GM23338 (cell line): Measurements from ENCODE around the gene ZNF579. TPM values are rescaled to one million over a fixed set of nuclear protein-coding genes. Genes with fewer than 3 reads are reported as not detected.
A peak's percentile ranks its signal among the peaks of the same experiment; 100 is the strongest.

ENCODE experiments used
- ATAC-seq: fragments of 200-7000 bp; cut with Tn5 transposase; 3 replicates; pipeline ENCODE4 v1.9.1; 2020
- DNase-seq: peaks from one replicate; pipeline ENCODE4 v3.0.0-alpha.2; 2015; ENCODE audit warnings: low spot score
- H2AFZ ChIP-seq: fragments of 200-600 bp; sonication (generic); 2 replicates; pipeline ENCODE4 v1.8.0; 2016; ENCODE audit warnings: antibody characterized with exemption, mild to moderate bottlenecking, moderate library complexity
- H3F3A ChIP-seq: fragments of 200-600 bp; sonication (generic); replicated peaks from 2 replicates; pipeline ENCODE4 v1.8.0; 2017; ENCODE audit warnings: antibody characterized with exemption, mixed run types, low read depth
- H3K27ac ChIP-seq: fragments of 200-600 bp; sonication (generic); 2 replicates; pipeline ENCODE4 v1.6.1; 2016; ENCODE audit warnings: low read depth
- H3K27me3 ChIP-seq: fragments of 200-600 bp; sonication (generic); 2 replicates; pipeline ENCODE4 v1.8.0; 2016; ENCODE audit warnings: mild to moderate bottlenecking, mixed run types, moderate library complexity; ENCODE audit not compliant: insufficient read depth
- H3K36me3 ChIP-seq: fragments of 200-600 bp; sonication (generic); 2 replicates; pipeline ENCODE4 v1.8.0; 2016; ENCODE audit warnings: mild to moderate bottlenecking; ENCODE audit not compliant: insufficient read depth
- H3K4me1 ChIP-seq: fragments of 200-600 bp; sonication (generic); 2 replicates; pipeline ENCODE4 v1.8.0; 2016; ENCODE audit warnings: mild to moderate bottlenecking, moderate library complexity; ENCODE audit not compliant: insufficient read depth
- H3K4me2 ChIP-seq: fragments of 200-600 bp; sonication (generic); 2 replicates; pipeline ENCODE4 v1.7.1; 2017; ENCODE audit warnings: mixed run types
- H3K4me3 ChIP-seq: fragments of 200-600 bp; sonication (generic); 2 replicates; pipeline ENCODE4 v1.6.1; 2016; ENCODE audit warnings: mixed run types
- H3K79me2 ChIP-seq: fragments of 200-600 bp; sonication (generic); replicated peaks from 2 replicates; pipeline ENCODE4 v1.8.0; 2017; ENCODE audit warnings: mild to moderate bottlenecking; ENCODE audit not compliant: insufficient read depth
- H3K9me2 ChIP-seq: fragments of 200-600 bp; sonication (generic); 2 replicates; pipeline ENCODE4 v1.8.0; 2017; ENCODE audit not compliant: insufficient read depth
- H4K20me1 ChIP-seq: fragments of 200-600 bp; sonication (generic); replicated peaks from 2 replicates; pipeline ENCODE4 v1.8.0; 2017; ENCODE audit warnings: mild to moderate bottlenecking; ENCODE audit not compliant: insufficient read depth
- H3K27ac Mint-ChIP-seq: 2 replicates; pipeline ENCODE4 v1.8.0; 2020; ENCODE audit warnings: inconsistent platforms, mild to moderate bottlenecking, moderate library complexity, mixed read lengths
- H3K27me3 Mint-ChIP-seq: 3 replicates; pipeline ENCODE4 v1.8.0; 2022; ENCODE audit warnings: low read depth, mild to moderate bottlenecking, moderate library complexity, mixed read lengths, inconsistent platforms; ENCODE audit not compliant: insufficient read depth, poor library complexity
- H3K36me3 Mint-ChIP-seq: 3 replicates; pipeline ENCODE4 v1.8.0; 2021; ENCODE audit warnings: low read depth, mild to moderate bottlenecking, inconsistent platforms, moderate library complexity, mixed read lengths
- H3K4me1 Mint-ChIP-seq: 3 replicates; pipeline ENCODE4 v1.8.0; 2020; ENCODE audit warnings: mild to moderate bottlenecking, inconsistent platforms, mixed read lengths
- H3K4me3 Mint-ChIP-seq: 3 replicates; pipeline ENCODE4 v1.8.0; 2021; ENCODE audit warnings: moderate library complexity, mild to moderate bottlenecking, inconsistent platforms, mixed read lengths
- H3K9me3 Mint-ChIP-seq: 3 replicates; pipeline ENCODE4 v1.8.0; 2020; ENCODE audit warnings: moderate library complexity, mild to moderate bottlenecking, inconsistent platforms, mixed read lengths
- CREB1 ChIP-seq: fragments of 250-450 bp; sonication (Bioruptor Pico); IDR thresholded peaks from 2 replicates; pipeline ENCODE4 v1.5.0; 2020; ENCODE audit warnings: low read depth, mild to moderate bottlenecking, moderate library complexity
- CTCF ChIP-seq, 2 experiments: fragments of 200-600 bp in 1 of 2; sonication (generic) in 1 of 2; conservative IDR thresholded peaks; 2 replicates each; pipeline versions ENCODE4 v1.5.1 to v1.6.1; 2016 to 2017; ENCODE audit warnings: antibody characterized with exemption in 2 of 2, low read depth in 2 of 2, mild to moderate bottlenecking in 2 of 2, moderate library complexity in 1 of 2
- ETS1 ChIP-seq: IDR thresholded peaks from 2 replicates; pipeline ENCODE4 v1.6.1; 2016; ENCODE audit warnings: antibody characterized with exemption
- EZH2 ChIP-seq: fragments of 200-600 bp; sonication (generic); IDR thresholded peaks from one replicate; pipeline ENCODE4 v1.8.0; 2017; ENCODE audit warnings: antibody characterized with exemption, mild to moderate bottlenecking, low read depth; ENCODE audit not compliant: unreplicated experiment
- EZH2phosphoT487 ChIP-seq: fragments of 200-600 bp; sonication (generic); IDR thresholded peaks from one replicate; pipeline ENCODE4 v1.8.1; 2018; ENCODE audit warnings: antibody characterized with exemption; ENCODE audit not compliant: unreplicated experiment
- JUNB ChIP-seq: IDR thresholded peaks from one replicate; pipeline ENCODE4 v1.6.1; 2016; ENCODE audit warnings: antibody characterized with exemption; ENCODE audit not compliant: unreplicated experiment
- NANOG ChIP-seq: IDR thresholded peaks from 2 replicates; pipeline ENCODE4 v1.6.1; 2016; ENCODE audit warnings: antibody characterized with exemption, borderline replicate concordance
- POLR2AphosphoS5 ChIP-seq: IDR thresholded peaks from 2 replicates; pipeline ENCODE4 v1.6.1; 2016; ENCODE audit warnings: antibody characterized with exemption, low read depth
- REST ChIP-seq: IDR thresholded peaks from one replicate; pipeline ENCODE4 v1.6.1; 2018; ENCODE audit warnings: antibody characterized with exemption; ENCODE audit not compliant: unreplicated experiment
- STAT1 ChIP-seq: IDR thresholded peaks from one replicate; pipeline ENCODE4 v1.6.1; 2016; ENCODE audit warnings: antibody characterized with exemption; ENCODE audit not compliant: unreplicated experiment
- ZNF114 ChIP-seq: fragments of 250-450 bp; sonication (Bioruptor Pico); IDR thresholded peaks from 2 replicates; pipeline ENCODE4 v1.5.0; 2020; ENCODE audit warnings: mild to moderate bottlenecking, moderate library complexity
- ZNF331 ChIP-seq: fragments of 250-450 bp; sonication (Bioruptor Pico); IDR thresholded peaks from 2 replicates; pipeline ENCODE4 v1.5.0; 2020; ENCODE audit warnings: low read depth, mild to moderate bottlenecking, moderate library complexity
- ZNF462 ChIP-seq: fragments of 250-450 bp; sonication (Bioruptor Pico); IDR thresholded peaks from 2 replicates; pipeline ENCODE4 v1.5.0; 2020; ENCODE audit warnings: mild to moderate bottlenecking, moderate library complexity
- polyA plus RNA-seq: library from polyadenylated mRNA; unstranded; fragments of >200 nt; fragmentation: Nextera tagmentation; extraction: Ambion mirVana; gene quantifications from 2 replicates; pipeline ENCODE4 v1.2.1, GENCODE V29; 2016
- total RNA-seq: library from RNA; depleted of rRNA; stranded (reverse); fragments of >200 nt; shearing (Covaris generic); gene quantifications from 2 replicates; pipeline ENCODE4 v1.2.3, GENCODE V29; 2014

The ZNF579 gene
- total and polyA plus RNA-seq, 2 experiments from 2014 or later = 7.3 to 12.2 TPM

GRCh38 chr19:55599468-55599841 lies 18.8 kb upstream of the ZNF579 start, which contains the start of gene FIZ1:
Gene FIZ1, minus strand, starts transcription at chr19:55599517. Its CDS starts 1,652 bp downstream, at chr19:55597865.
- peak; percentile 61 for ATAC-seq
- H3K79me2 ChIP-seq = no peaks in the 10 kb centered on the region; the same call in 1 of the 2 replicates
- Mint-ChIP-seq H3K36me3 (peaks cover 30% of the 10 kb centered on the region), H3K27me3 (peaks cover 27% of the 10 kb centered on the region), H3K27ac (peak within 1 kb of the TSS; percentile 100), H3K9me3 (peaks cover 6% of the 10 kb centered on the region), H3K4me1 (peaks cover 28% of the 10 kb centered on the region), H3K4me3 (peak within 1 kb of the TSS; percentile 99)
- H2AFZ ChIP-seq = peak within 1 kb of the TSS; percentile 2; the same call in 1 of the 2 replicates
- peak within 1 kb of the TSS; percentile 58 for H3K4me3 ChIP-seq
- H3K4me2 ChIP-seq = peak within 1 kb of the TSS; percentile 95
- TF ChIP-seq ETS1 = peak; percentile 83
- no peak for TF ChIP-seq NANOG
- TF ChIP-seq REST = no peak
- TF ChIP-seq STAT1 = no peak
- no peak for TF ChIP-seq ZNF331
- no peak for TF ChIP-seq CTCF (conservative IDR thresholded peaks at IDR 0.05; ENCODE audit: low read depth in 2 of 2)
- no peak for TF ChIP-seq ZNF462 (CRISPR knock-in tag)
- TF ChIP-seq ZNF114 (CRISPR knock-in tag) = no peak
- TF ChIP-seq POLR2AphosphoS5 = no peak; the same call in 1 of the 2 replicates
- peak; percentile 90 for TF ChIP-seq CREB1 (CRISPR knock-in tag)
- TF ChIP-seq EZH2 = no peak
- TF ChIP-seq EZH2phosphoT487 = no peak
- TF ChIP-seq JUNB = no peak
- peaks cover 21% of the 10 kb centered on the region for H3F3A ChIP-seq
- peaks cover 18% of the 10 kb centered on the region for H3K4me1 ChIP-seq
- H4K20me1 ChIP-seq = no peaks in the 10 kb centered on the region
- peak; percentile 99 for DNase-seq
- H3K27ac ChIP-seq = peak within 1 kb of the TSS; percentile 94
- H3K27me3 ChIP-seq = no peaks in the 10 kb centered on the region
- H3K9me2 ChIP-seq = no peaks in the 10 kb centered on the region
- H3K36me3 ChIP-seq = 0 out of 2 replicates have a peak, but pooled peaks cover 3% of the 10 kb centered on the region
